H9 (cell line): Measurements from ENCODE around the gene HOXD13. TPM values are rescaled to one million over a fixed set of nuclear protein-coding genes. Genes with fewer than 3 reads are reported as not detected.

Source experiments
- DNase-seq: peaks from one replicate; pipeline ENCODE4 v3.0.0-alpha.2; 2017
- H2AFZ ChIP-seq: one replicate; pipeline ENCODE4 v1.6.1; 2013; ENCODE audit warnings: mild to moderate bottlenecking, low read length, control low read depth, moderate library complexity
- H2AK5ac ChIP-seq: 2 replicates; pipeline ENCODE4 v1.6.1; 2013; ENCODE audit warnings: low read length, control low read depth, mixed read lengths; ENCODE audit not compliant: insufficient read length
- H2BK120ac ChIP-seq: one replicate; pipeline ENCODE4 v1.6.1; 2013; ENCODE audit warnings: low read depth, mild to moderate bottlenecking, low read length, control low read depth, inconsistent platforms; ENCODE audit not compliant: poor library complexity, severe bottlenecking
- H2BK12ac ChIP-seq: 2 replicates; pipeline ENCODE4 v1.6.1; 2013; ENCODE audit warnings: low read length, control low read depth, mixed read lengths, low read depth; ENCODE audit not compliant: insufficient read length
- H2BK15ac ChIP-seq: 2 replicates; pipeline ENCODE4 v1.6.1; 2013; ENCODE audit warnings: low read depth, low read length, control low read depth
- H2BK20ac ChIP-seq: one replicate; pipeline ENCODE4 v1.6.1; 2013; ENCODE audit warnings: low read depth, mild to moderate bottlenecking, low read length, control low read depth, inconsistent platforms; ENCODE audit not compliant: poor library complexity, severe bottlenecking
- H2BK5ac ChIP-seq: 2 replicates; pipeline ENCODE4 v1.6.1; 2013; ENCODE audit warnings: low read length, control low read depth, mixed read lengths; ENCODE audit not compliant: insufficient read length
- H3K14ac ChIP-seq: 2 replicates; pipeline ENCODE4 v1.6.1; 2013; ENCODE audit warnings: low read length, control low read depth; ENCODE audit not compliant: insufficient read depth
- H3K18ac ChIP-seq: 2 replicates; pipeline ENCODE4 v1.6.1; 2013; ENCODE audit warnings: low read depth, mild to moderate bottlenecking, mixed read lengths, low read length, control low read depth; ENCODE audit not compliant: insufficient read length
- H3K23ac ChIP-seq: 2 replicates; pipeline ENCODE4 v1.6.1; 2013; ENCODE audit warnings: low read length, control low read depth, mixed read lengths, low read depth; ENCODE audit not compliant: insufficient read length
- H3K23me2 ChIP-seq: 2 replicates; pipeline ENCODE4 v1.6.1; 2013; ENCODE audit warnings: low read depth, mild to moderate bottlenecking, mixed read lengths, low read length, control low read depth; ENCODE audit not compliant: insufficient read length, poor library complexity, severe bottlenecking
- H3K27ac ChIP-seq: 2 replicates; pipeline ENCODE4 v1.5.1; 2013; ENCODE audit warnings: low read length, control low read depth, mixed read lengths, low read depth; ENCODE audit not compliant: insufficient read length
- H3K27me3 ChIP-seq: 2 replicates; pipeline ENCODE4 v1.6.1; 2013; ENCODE audit warnings: low read length, control low read depth, inconsistent platforms; ENCODE audit not compliant: insufficient read depth
- H3K4ac ChIP-seq: 2 replicates; pipeline ENCODE4 v1.6.1; 2013; ENCODE audit warnings: low read depth, mild to moderate bottlenecking, control low read depth, inconsistent platforms, low read length, moderate library complexity
- H3K4me1 ChIP-seq: 2 replicates; pipeline ENCODE4 v1.6.1; 2013; ENCODE audit warnings: low read length, control low read depth, inconsistent platforms; ENCODE audit not compliant: insufficient read depth
- H3K4me2 ChIP-seq: 2 replicates; pipeline ENCODE4 v1.6.1; 2013; ENCODE audit warnings: low read length, control low read depth, mixed read lengths; ENCODE audit not compliant: insufficient read length, insufficient read depth
- H3K56ac ChIP-seq: 2 replicates; pipeline ENCODE4 v1.6.1; 2013; ENCODE audit warnings: low read depth, mild to moderate bottlenecking, mixed read lengths, low read length, control low read depth; ENCODE audit not compliant: insufficient read length
- H3K79me1 ChIP-seq: 2 replicates; pipeline ENCODE4 v1.6.1; 2013; ENCODE audit warnings: low read depth, mild to moderate bottlenecking, moderate library complexity, low read length, control low read depth, inconsistent platforms; ENCODE audit not compliant: insufficient read depth, poor library complexity, severe bottlenecking
- H3K79me2 ChIP-seq: 2 replicates; pipeline ENCODE4 v1.6.1; 2013; ENCODE audit warnings: low read length, control low read depth, inconsistent platforms; ENCODE audit not compliant: insufficient read depth
- H3K9ac ChIP-seq: 2 replicates; pipeline ENCODE4 v1.6.1; 2013; ENCODE audit warnings: low read length, control low read depth, mixed read lengths; ENCODE audit not compliant: insufficient read length; ENCODE audit errors: extremely low read depth
- H3K9me3 ChIP-seq: one replicate; pipeline ENCODE4 v1.6.1; 2013; ENCODE audit warnings: low read depth, low read length, inconsistent platforms; ENCODE audit not compliant: control insufficient read depth
- H3T11ph ChIP-seq: one replicate; pipeline ENCODE4 v1.6.1; 2013; ENCODE audit warnings: mild to moderate bottlenecking, low read length, control low read depth, inconsistent platforms
- H4K20me1 ChIP-seq: one replicate; pipeline ENCODE4 v1.6.1; 2013; ENCODE audit not compliant: control insufficient read depth, insufficient read length, insufficient read depth
- H4K5ac ChIP-seq: 2 replicates; pipeline ENCODE4 v1.6.1; 2013; ENCODE audit warnings: low read depth, mild to moderate bottlenecking, mixed read lengths, low read length, control low read depth; ENCODE audit not compliant: insufficient read length
- H4K8ac ChIP-seq: replicated peaks from 2 replicates; pipeline ENCODE4 v1.6.1; 2013; ENCODE audit warnings: low read length, control low read depth, mixed read lengths, low read depth; ENCODE audit not compliant: insufficient read length
- H4K91ac ChIP-seq: 2 replicates; pipeline ENCODE4 v1.6.1; 2013; ENCODE audit warnings: low read depth, mild to moderate bottlenecking, moderate library complexity, mixed read lengths, low read length, control low read depth; ENCODE audit not compliant: insufficient read length
- H3K27ac Mint-ChIP-seq, 3 experiments: 2 replicates in 2 of 3; 3 replicates in 1 of 3; pipeline ENCODE4 v1.8.0; 2020 to 2021; ENCODE audit warnings: mixed read lengths in 3 of 3, mild to moderate bottlenecking in 1 of 3, moderate library complexity in 1 of 3
- H3K27me3 Mint-ChIP-seq: 2 replicates; pipeline ENCODE4 v1.8.0; 2021; ENCODE audit warnings: low read depth, mild to moderate bottlenecking, moderate library complexity, mixed read lengths
- H3K36me3 Mint-ChIP-seq, 3 experiments: 2 replicates in 2 of 3; 3 replicates in 1 of 3; pipeline ENCODE4 v1.8.0; 2020 to 2021; ENCODE audit warnings: low read depth in 3 of 3, mixed read lengths in 3 of 3; ENCODE audit not compliant: insufficient read depth in 1 of 3
- H3K4me1 Mint-ChIP-seq, 2 experiments: 2 replicates each; pipeline ENCODE4 v1.8.0; 2020; ENCODE audit warnings: mixed read lengths in 2 of 2
- H3K4me3 Mint-ChIP-seq, 2 experiments: 2 replicates in 1 of 2; 3 replicates in 1 of 2; pipeline ENCODE4 v1.8.0; 2020 to 2021; ENCODE audit warnings: mild to moderate bottlenecking in 2 of 2, mixed read lengths in 2 of 2, moderate library complexity in 1 of 2
- H3K9me3 Mint-ChIP-seq, 2 experiments: 2 replicates in 1 of 2; 3 replicates in 1 of 2; pipeline ENCODE4 v1.8.0; 2020; ENCODE audit warnings: mild to moderate bottlenecking in 2 of 2, mixed read lengths in 2 of 2, moderate library complexity in 1 of 2
- WGBS: extraction: QIAGEN DNeasy Blood & Tissue Kit; methylation state at CpG from one replicate; pipeline ENCODE4 v1.1.7; 2013; ENCODE audit warnings: missing lambda C conversion rate, low lambda C conversion rate, mixed read lengths; ENCODE audit not compliant: insufficient read length; ENCODE audit errors: extremely low coverage; 5-methylcytosine and 5-hydroxymethylcytosine counted together
- total RNA-seq: library from RNA; stranded (reverse); gene quantifications from 2 replicates; pipeline ENCODE4 v1.2.1, GENCODE V29; 2021
- TF ChIP-seq, protein P1 (sequence below): fragments of 200-600 bp; sonication (generic); conservative IDR thresholded peaks from 3 replicates; pipeline ENCODE4 v1.8.0; 2021; ENCODE audit warnings: antibody characterized with exemption, mild to moderate bottlenecking

HOXD13 gene
- total RNA-seq, 1 experiment from 2014 or later = not detected

DNA sequence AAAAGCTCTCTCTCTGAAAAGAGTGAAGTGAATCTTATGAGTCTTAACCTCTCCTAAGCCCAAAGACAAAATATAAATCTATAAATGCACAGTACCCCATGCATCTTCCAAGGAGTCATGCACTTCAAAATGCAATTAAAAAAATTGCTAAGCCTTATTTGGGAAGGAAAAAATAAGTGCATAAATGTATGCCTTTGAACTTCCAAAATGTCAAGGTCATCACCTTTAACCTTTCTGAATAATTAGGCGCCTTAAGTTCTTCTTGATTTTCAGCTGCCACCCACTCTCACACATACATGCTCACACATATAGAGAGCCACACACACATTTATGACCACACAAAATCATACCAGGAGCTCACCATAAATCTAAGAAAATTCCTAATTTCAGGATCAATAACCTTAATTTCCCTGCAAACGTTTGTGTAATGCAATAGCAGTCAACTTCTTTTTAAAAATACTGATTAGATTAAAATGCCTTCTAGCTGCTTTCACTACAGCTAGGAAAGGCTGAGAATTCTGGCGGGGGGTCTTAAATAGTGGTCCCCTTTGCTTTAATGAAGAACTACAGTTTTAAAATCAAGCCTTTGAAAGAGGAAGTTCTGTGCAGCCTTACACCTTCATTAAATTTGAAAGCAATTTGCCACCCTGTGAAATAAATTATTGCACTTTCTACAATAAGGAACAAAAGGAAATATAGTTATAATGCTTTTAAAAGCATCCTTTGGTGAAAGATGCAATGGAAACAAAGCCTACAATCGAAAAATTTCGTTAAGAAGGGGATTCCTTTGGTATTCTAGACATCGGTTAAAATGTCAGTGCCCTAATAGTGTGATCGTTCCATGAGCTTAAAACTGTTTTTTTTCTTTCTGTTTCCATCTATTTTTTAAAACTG is 18.1 kb downstream of the HOXD13 start:
- peaks cover 0 to 15% of the 10 kb centered on the region in 2 experiments for H3K9me3 Mint-ChIP-seq
- Histone ChIP-seq H2BK15ac (no peak overlapping the region), H3K23ac (no peak overlapping the region), H3K27ac (no peak overlapping the region), H3K79me1 (no peaks in the 10 kb centered on the region), H3K27me3 (peaks cover 92% of the 10 kb centered on the region), H3K4me1 (no peaks in the 10 kb centered on the region), H3K79me2 (no peaks in the 10 kb centered on the region), H3T11ph (no peak overlapping the region), H3K18ac (no peak overlapping the region), H3K9me3 (no peaks in the 10 kb centered on the region), H2AK5ac (no peak overlapping the region), H3K56ac (no peak overlapping the region), H3K14ac (no peak overlapping the region), H2BK12ac (no peak overlapping the region), H2BK20ac (no peak overlapping the region), H2AFZ (no peak overlapping the region), H4K5ac (no peak overlapping the region), H2BK120ac (no peak overlapping the region), H3K4me2 (no peak overlapping the region), H4K20me1 (no peaks in the 10 kb centered on the region), H4K91ac (no peak overlapping the region), H3K4ac (no peak overlapping the region), H2BK5ac (no peak overlapping the region), H3K23me2 (no peaks in the 10 kb centered on the region), H3K9ac (no peak overlapping the region), H4K8ac (no peak overlapping the region)
- H3K4me3 Mint-ChIP-seq = no peak overlapping the region
- DNase-seq = no peak
- H3K4me1 Mint-ChIP-seq = peaks cover 9 to 28% of the 10 kb centered on the region in 2 experiments
- H3K27me3 Mint-ChIP-seq = peaks cover 96% of the 10 kb centered on the region
- no CpG with 5 or more reads among the region's 7 CpGs for WGBS
- TF ChIP-seq, protein P1, sequence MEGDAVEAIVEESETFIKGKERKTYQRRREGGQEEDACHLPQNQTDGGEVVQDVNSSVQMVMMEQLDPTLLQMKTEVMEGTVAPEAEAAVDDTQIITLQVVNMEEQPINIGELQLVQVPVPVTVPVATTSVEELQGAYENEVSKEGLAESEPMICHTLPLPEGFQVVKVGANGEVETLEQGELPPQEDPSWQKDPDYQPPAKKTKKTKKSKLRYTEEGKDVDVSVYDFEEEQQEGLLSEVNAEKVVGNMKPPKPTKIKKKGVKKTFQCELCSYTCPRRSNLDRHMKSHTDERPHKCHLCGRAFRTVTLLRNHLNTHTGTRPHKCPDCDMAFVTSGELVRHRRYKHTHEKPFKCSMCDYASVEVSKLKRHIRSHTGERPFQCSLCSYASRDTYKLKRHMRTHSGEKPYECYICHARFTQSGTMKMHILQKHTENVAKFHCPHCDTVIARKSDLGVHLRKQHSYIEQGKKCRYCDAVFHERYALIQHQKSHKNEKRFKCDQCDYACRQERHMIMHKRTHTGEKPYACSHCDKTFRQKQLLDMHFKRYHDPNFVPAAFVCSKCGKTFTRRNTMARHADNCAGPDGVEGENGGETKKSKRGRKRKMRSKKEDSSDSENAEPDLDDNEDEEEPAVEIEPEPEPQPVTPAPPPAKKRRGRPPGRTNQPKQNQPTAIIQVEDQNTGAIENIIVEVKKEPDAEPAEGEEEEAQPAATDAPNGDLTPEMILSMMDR = no peak
- H3K36me3 Mint-ChIP-seq = no peaks in the 10 kb centered on the region; a peak in 1 of 7 replicates
- H3K27ac Mint-ChIP-seq = no peak overlapping the region
